NB4 (cell line): ENCODE results near the gene HIBADH.

Experiments used
- DNase-seq: peaks from one replicate; pipeline ENCODE4 v3.0.0; 2010; ENCODE audit warnings: low read depth
- H3K4me3 ChIP-seq: one replicate; pipeline ENCODE4 v1.5.1; 2011; ENCODE audit warnings: mild to moderate bottlenecking, low read depth, low read length, moderate library complexity
- CTCF ChIP-seq: IDR thresholded peaks from one replicate; pipeline ENCODE4 v1.5.1; 2012; ENCODE audit warnings: low read depth, low read length
- MAX ChIP-seq: IDR thresholded peaks from 2 replicates; pipeline ENCODE4 v1.6.1; 2011; ENCODE audit warnings: low read depth, low read length
- MYC ChIP-seq: IDR thresholded peaks from 2 replicates; pipeline ENCODE4 v1.6.1; 2011; ENCODE audit warnings: low read depth, low read length
- POLR2A ChIP-seq: IDR thresholded peaks from 2 replicates; pipeline ENCODE4 v1.6.1; 2011; ENCODE audit warnings: mild to moderate bottlenecking; ENCODE audit not compliant: insufficient read length; ENCODE audit errors: extremely low read depth

The HIBADH gene

GRCh38 chr7:27695096-27695495 is 32.4 kb upstream of the HIBADH start:
- no peak overlapping the region for H3K4me3 ChIP-seq
- no peak for DNase-seq
- TF ChIP-seq POLR2A (no peak), CTCF (no peak), MYC (no peak), MAX (no peak)

GRCh38 chr7:27693794-27694193 is 31.1 kb upstream of the HIBADH start:
- TF ChIP-seq MAX = peak; percentile 88
- peak; percentile 86; the same call in 1 of the 2 replicates for TF ChIP-seq MYC
- no peak for TF ChIP-seq CTCF
- DNase-seq = peak; percentile 90
- H3K4me3 ChIP-seq = no peak overlapping the region

GRCh38 chr7:27690649-27691048 is 28.0 kb upstream of the HIBADH start:
- no peak overlapping the region for H3K4me3 ChIP-seq
- no peak for TF ChIP-seq MYC
- TF ChIP-seq POLR2A = no peak
- no peak for TF ChIP-seq CTCF
- no peak for TF ChIP-seq MAX
- no peak for DNase-seq

GRCh38 chr7:27689591-27690164 is 27.0 kb upstream of the HIBADH start:
- TF ChIP-seq CTCF (peak; percentile 75), MYC (peak; percentile 51; the same call in 1 of the 2 replicates), POLR2A (no peak), MAX (peak; percentile 49; the same call in 1 of the 2 replicates)
- DNase-seq = peak; percentile 88
- no peak overlapping the region for H3K4me3 ChIP-seq

- no peak for DNase-seq
- no peak overlapping the region for H3K4me3 ChIP-seq
- TF ChIP-seq MAX (no peak), CTCF (no peak), MYC (no peak), POLR2A (no peak)
Measured at GRCh38 chr7:27689150-27689549, 26.5 kb upstream of the HIBADH start.

- TF ChIP-seq POLR2A (no peak), MAX (no peak), MYC (no peak), CTCF (no peak)
- H3K4me3 ChIP-seq = no peak overlapping the region
- DNase-seq = no peak
Measured at GRCh38 chr7:27688646-27689045, 26.0 kb upstream of the HIBADH start.
